Activated CD4-positive, CD25-positive, alpha-beta regulatory T cell treated with anti-CD3 and anti-CD28 coated beads, Interleukin-2, amount 50 U/mL, for 16 hours (primary cell): ENCODE measurements around the gene NCAM1.

ENCODE experiments used
- DNase-seq: peaks from one replicate; pipeline ENCODE4 v3.0.0-alpha.2; 2020; ENCODE audit warnings: low read depth, low spot score

NCAM1 gene

GRCh38 chr11:113199866-113200265 is 238.6 kb downstream of the NCAM1 start:
- no peak for DNase-seq

DNA sequence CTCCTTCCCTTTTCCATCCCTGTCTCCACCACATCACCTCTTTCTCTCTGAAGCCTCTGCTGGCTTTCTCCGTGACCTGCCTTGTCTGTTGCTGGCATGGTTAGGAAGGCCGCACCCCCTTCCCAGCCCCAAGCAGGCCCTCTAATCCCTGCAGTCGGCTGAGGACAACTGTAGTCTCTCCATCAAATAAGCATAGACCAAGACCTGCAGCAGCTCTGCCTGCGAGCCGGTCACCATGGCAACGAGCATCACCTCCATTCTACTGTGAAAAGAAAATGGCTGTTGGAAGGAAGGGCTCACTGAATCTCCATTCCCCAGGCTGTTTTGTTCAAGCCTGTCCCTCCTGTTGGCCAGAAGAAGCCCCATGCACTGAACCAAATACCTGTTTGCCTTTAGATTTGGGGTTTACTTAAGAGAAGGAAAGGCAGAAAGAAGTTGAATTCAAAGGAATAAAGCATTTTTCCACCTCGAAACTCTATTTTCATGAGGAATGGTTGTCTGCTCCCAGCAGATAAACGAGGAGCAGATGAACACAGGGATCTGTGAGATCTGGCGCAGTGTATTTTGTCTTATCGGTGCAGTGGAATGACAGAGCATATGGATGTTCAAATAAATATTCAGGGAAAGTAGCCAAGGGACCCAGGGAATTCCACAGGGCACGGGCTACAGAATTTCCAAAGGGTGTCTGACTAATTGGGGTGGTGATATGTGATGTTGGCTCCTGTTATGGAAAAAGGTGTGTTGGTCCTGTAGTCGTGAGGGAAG is 240.0 kb downstream of the NCAM1 start:
- no peak for DNase-seq

- no peak for DNase-seq
These were observed 241.2 kb downstream of the NCAM1 start for GRCh38 chr11:113202431-113202830.

GRCh38 chr11:113203141-113203753 is 242.0 kb downstream of the NCAM1 start:
- no peak for DNase-seq

DNA sequence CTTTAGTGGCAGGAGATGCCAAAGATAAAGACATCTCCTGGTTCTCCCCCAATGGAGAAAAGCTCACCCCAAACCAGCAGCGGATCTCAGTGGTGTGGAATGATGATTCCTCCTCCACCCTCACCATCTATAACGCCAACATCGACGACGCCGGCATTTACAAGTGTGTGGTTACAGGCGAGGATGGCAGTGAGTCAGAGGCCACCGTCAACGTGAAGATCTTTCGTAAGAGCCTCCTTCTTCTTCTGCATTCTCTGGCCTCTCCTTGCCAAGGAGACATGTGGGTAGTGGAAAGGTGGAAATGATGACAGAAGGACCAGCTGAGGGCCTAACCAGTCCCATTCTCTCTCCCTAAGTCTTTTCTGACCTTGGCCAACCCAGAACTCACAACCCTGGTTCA is 243.1 kb downstream of the NCAM1 start:
- DNase-seq = no peak

- no peak for DNase-seq
These were observed 252.3 kb downstream of the NCAM1 start for GRCh38 chr11:113213549-113213948.

DNA sequence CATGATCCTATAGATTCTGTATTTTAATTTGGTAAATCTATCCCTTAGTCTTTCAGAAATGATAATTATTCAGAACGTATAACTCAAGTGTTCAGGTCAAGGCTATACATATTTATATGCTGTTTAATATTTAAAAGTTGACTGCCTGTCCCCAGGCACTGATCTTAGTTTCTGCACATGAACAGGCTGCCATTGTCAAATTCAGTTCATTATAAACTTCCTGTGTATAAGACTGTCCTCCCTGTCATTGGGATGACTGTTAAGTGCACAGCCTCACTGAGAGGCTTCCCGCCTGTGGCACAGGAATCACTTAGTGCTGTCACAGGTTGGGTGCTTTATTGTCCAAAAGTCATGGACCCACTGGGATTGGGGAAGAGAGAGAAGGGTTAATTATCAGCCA is 261.0 kb downstream of the NCAM1 start:
- no peak for DNase-seq

GRCh38 chr11:113234888-113235287 is 273.7 kb downstream of the NCAM1 start:
- no peak for DNase-seq

DNA sequence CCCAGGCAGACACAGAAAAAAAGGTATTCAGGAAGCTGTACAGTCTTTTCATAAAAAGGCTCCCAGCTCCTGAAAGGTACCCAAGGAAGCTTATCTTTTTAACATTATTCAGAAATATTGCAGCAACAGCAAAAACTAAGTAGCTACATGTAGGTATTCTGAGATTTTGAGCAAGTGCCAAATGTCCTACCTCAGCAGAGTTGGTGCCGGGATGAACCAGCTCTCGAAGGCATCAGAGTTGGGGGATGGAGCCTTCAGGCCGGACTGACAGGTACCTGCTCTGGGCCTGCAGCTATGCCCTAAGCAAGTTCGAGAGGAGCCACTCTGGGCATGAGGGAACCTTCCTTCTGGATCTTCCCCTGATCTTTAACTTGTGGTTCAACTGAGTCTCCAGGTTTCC is 276.0 kb downstream of the NCAM1 start:
- DNase-seq = no peak

DNA sequence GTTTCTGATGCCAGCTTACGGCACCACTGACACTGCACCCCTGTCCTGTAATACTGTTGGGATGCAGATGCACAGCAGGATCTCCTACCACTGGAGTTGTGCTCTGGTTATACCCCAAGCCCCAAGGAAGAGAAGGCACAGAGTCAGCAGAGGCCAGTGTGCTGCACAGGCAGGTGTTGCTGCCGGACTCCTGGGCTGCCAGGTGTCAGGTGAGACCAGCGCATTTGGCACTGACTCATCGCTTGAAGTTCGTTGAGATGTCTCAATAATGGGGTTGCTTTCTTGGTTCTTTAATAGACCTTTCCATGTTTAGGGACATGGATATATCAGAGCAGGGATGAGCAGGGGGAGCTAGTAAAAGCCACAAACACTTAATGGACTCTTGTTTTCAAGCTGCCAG is 277.5 kb downstream of the NCAM1 start:
- DNase-seq = no peak

GRCh38 chr11:113240389-113240788 is 279.2 kb downstream of the NCAM1 start:
- DNase-seq = no peak

DNA sequence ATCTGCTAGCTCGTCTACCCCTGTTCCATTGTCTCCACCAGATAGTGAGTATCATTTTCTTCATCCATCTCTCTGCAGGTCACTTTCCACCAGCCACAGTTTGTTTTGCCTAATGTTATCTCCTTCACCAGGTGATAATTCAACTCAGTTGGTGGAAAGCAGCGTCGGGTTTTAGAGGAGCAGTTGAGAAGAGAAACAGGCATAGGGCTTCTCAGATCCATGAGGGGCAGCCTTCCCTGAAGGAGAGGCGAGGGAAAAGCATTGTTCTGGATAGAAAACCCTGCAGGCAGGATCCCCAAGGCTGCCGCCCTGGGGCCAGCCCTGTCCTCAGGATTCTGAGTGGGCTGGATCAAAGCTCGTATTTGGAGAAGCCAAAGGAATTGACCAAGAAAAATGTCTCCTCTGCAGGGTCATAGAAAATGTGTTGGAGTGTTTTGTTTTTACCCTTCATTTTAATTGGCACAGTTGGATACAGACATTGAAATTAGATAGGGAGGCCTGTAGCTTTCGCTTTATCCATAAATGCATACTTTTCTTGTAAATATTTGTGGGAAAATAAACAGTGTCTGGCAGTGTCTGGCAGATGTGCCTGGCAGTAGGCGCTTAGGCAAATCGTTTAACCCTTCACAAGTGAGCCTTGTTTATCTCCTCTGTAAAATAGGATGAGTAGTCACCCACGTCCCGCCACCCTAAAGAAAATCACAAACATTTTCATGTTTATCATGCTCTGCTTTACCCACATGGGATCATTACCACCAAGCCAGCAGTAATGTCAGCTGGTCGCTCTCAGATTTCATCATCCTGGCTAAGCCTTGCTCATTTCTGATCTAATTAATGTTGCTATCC is 279.8 kb downstream of the NCAM1 start:
- DNase-seq = no peak

- no peak for DNase-seq
These were observed 280.4 kb downstream of the NCAM1 start for GRCh38 chr11:113241636-113242054.

GRCh38 chr11:113242060-113242459 is 280.8 kb downstream of the NCAM1 start:
- no peak for DNase-seq

DNA sequence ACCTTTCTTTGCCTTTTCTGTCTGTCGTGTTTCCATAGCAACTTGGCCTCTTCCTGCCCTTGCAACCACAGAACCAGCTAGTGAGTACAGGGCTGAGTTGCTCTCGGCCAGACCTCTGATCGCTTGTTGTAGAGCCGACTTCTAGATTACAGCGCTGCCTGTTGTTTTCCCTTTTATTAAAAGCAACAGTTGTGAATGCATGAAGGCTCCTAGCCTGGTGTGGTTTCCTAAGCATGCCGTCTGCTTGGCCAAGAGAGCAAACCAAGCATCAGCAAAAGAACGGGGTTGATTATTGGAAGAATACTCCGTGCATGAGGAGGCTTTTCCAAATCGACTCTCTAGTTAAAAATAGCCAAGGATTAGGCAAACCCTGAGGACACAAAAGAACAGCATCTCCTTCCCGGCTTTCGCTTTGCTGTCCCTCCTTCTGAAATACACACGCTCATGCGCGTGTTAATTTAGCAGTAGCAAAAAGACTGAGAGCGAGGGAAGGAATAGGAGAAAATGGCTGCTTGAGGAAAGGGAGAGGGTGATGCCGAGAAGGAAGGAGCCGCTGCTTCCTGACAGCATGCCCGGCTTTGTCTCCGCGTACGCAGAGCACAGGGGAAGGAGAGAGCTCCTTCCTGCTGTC is 281.7 kb downstream of the NCAM1 start:
- no peak for DNase-seq

DNA sequence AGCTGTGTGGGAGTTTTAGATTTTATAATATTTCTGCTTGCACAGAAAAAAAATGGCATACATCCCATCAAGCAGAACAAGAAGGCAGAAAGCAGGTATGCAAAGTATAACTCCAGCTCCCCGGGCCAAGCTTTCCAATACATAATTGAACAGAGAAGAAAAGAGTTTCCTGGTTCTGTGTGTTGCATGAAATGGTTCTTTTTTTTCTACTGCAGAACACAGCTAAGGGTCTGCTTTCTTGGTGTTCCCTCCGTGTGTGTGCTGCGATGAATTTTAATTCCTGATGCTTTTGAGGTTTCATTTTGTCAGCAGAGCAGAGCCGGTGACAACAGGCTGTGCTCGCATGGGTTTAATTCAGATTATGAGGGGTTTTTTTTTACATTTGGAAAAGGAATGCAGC is 282.5 kb downstream of the NCAM1 start:
- no peak for DNase-seq

- DNase-seq = no peak
These were observed 284.0 kb downstream of the NCAM1 start for GRCh38 chr11:113245216-113245615.

GRCh38 chr11:113247221-113247620 is 286.0 kb downstream of the NCAM1 start:
- DNase-seq = no peak

GRCh38 chr11:113247966-113248365 is 286.7 kb downstream of the NCAM1 start:
- DNase-seq = no peak

- no peak for DNase-seq
These were observed 287.7 kb downstream of the NCAM1 start for GRCh38 chr11:113248702-113249490.

GRCh38 chr11:113249491-113249763 is 288.2 kb downstream of the NCAM1 start:
- DNase-seq = no peak

GRCh38 chr11:113249786-113250185 is 288.6 kb downstream of the NCAM1 start:
- DNase-seq = no peak
